GM19455 (cell line): ENCODE data around the gene ZCCHC9.
"Not testable (repeated sequence)": the region's sequence is repeated elsewhere in the genome, so short reads cannot be mapped to it uniquely, and the experiment has no call there.

Experiments used
- ATAC-seq: cut with Tn5 transposase; IDR thresholded peaks from one replicate; pipeline ENCODE4 v1.9.1; 2021; ENCODE audit not compliant: unreplicated experiment

ZCCHC9 gene

GRCh38 chr5:81305785-81306184 lies 4.4 kb downstream of the ZCCHC9 start:
- ATAC-seq, result no peak

- no peak for ATAC-seq
Measured at GRCh38 chr5:81308836-81309235, 7.4 kb downstream of the ZCCHC9 start.

- no peak for ATAC-seq
Measured at GRCh38 chr5:81310402-81311063, 9.1 kb downstream of the ZCCHC9 start.

GRCh38 chr5:81313278-81313677 lies 11.9 kb downstream of the ZCCHC9 start:
- ATAC-seq, result no peak

- no peak for ATAC-seq
Measured at GRCh38 chr5:81313686-81314085, 12.3 kb downstream of the ZCCHC9 start.

- no peak for ATAC-seq
Measured at GRCh38 chr5:81314581-81314980, 13.2 kb downstream of the ZCCHC9 start.

GRCh38 chr5:81315336-81315735 lies 13.9 kb downstream of the ZCCHC9 start:
- ATAC-seq, result no peak

- ATAC-seq, result no peak
Measured at GRCh38 chr5:81315830-81316229, 14.4 kb downstream of the ZCCHC9 start.

GRCh38 chr5:81316571-81316970 lies 15.2 kb downstream of the ZCCHC9 start:
- ATAC-seq, result no peak

GRCh38 chr5:81317536-81317935 lies 16.1 kb downstream of the ZCCHC9 start:
- no peak for ATAC-seq

GRCh38 chr5:81326554-81326953 lies 25.2 kb downstream of the ZCCHC9 start:
- no peak for ATAC-seq

GRCh38 chr5:81334304-81335061 lies 33.1 kb downstream of the ZCCHC9 start:
- ATAC-seq, result no peak

GRCh38 chr5:81335946-81336345 lies 34.6 kb downstream of the ZCCHC9 start:
- ATAC-seq, result no peak

GRCh38 chr5:81336556-81336955 lies 35.2 kb downstream of the ZCCHC9 start:
- ATAC-seq, result no peak

GRCh38 chr5:81337803-81338202 lies 36.4 kb downstream of the ZCCHC9 start:
- ATAC-seq, result no peak

GRCh38 chr5:81338213-81338612 lies 36.8 kb downstream of the ZCCHC9 start:
- not testable (repeated sequence) for ATAC-seq

- no peak for ATAC-seq
Measured at GRCh38 chr5:81344736-81345135, 43.3 kb downstream of the ZCCHC9 start.

GRCh38 chr5:81345411-81346003 lies 44.1 kb downstream of the ZCCHC9 start:
- no peak for ATAC-seq

- no peak for ATAC-seq
Measured at GRCh38 chr5:81349161-81349560, 47.8 kb downstream of the ZCCHC9 start.

- ATAC-seq, result no peak
Measured at GRCh38 chr5:81350507-81350906, 49.1 kb downstream of the ZCCHC9 start.

GRCh38 chr5:81353189-81353588 lies 51.8 kb downstream of the ZCCHC9 start:
- ATAC-seq, result no peak

- no peak for ATAC-seq
Measured at GRCh38 chr5:81354093-81354492, 52.7 kb downstream of the ZCCHC9 start.
